ENCODE data around the gene YY1AP1. TPM values are rescaled to one million over a fixed set of nuclear protein-coding genes. Genes with fewer than 3 reads are reported as not detected.

YY1AP1 gene
- total and polyA plus RNA-seq, 10 of the 15 experiments (the other 5 are each of a cell fraction or from before 2014, with no cell fraction given): 13.2 to 118 (median 40.5) TPM

GRCh38 chr1:155671750-155672149 is 16.8 kb downstream of the YY1AP1 start:
- SMC1A ChIA-PET (ENCODE audit: uncharacterized antibody, unreplicated experiment): interaction anchor here (1.0 to 1.4 kb wide), 2 partner anchors 9 to 13 kb away, joined by 3 to 4 read pairs; no protein-coding TSS in a partner anchor
- no peaks in the 10 kb centered on the region for H3K27me3 ChIP-seq (replicated peaks in 1 of 2; ENCODE audit: control insufficient read depth in 2 of 2, insufficient read depth in 2 of 2, low read length in 1 of 2)
- intact Hi-C loops (cut with micrococcal nuclease; ENCODE audit: unreplicated experiment) (no loop called here), in situ Hi-C loops (cut with MboI) (no loop called here)
- CTCF ChIA-PET: no interaction called here
- no peaks in the 10 kb centered on the region for H3K9me3 ChIP-seq (replicated peaks; ENCODE audit: control insufficient read depth, insufficient read depth, low read length)
- H3K36me3 ChIP-seq (ENCODE audit: control insufficient read depth in 2 of 2, insufficient read depth in 2 of 2, low read length in 1 of 2): peaks cover 12 to 47% of the 10 kb centered on the region in 2 experiments
- BruUV-seq (replicated peaks): TSS peak; percentile 25
- no peak for DNase-seq (ENCODE audit: low read depth, low spot score)
- no peak overlapping the region for H3K9ac ChIP-seq (ENCODE audit: control insufficient read depth, insufficient read depth, low read length)
- H3K27ac ChIP-seq (ENCODE audit: control insufficient read depth, insufficient read depth): no peak overlapping the region
- peaks cover 3% of the 10 kb centered on the region; the same call in 1 of the 2 replicates for H4K20me1 ChIP-seq (ENCODE audit: control insufficient read depth, insufficient read depth)
- no peak overlapping the region for H3K4me2 ChIP-seq (ENCODE audit: control insufficient read depth, insufficient read depth)
- no peaks in the 10 kb centered on the region for H3K79me2 ChIP-seq (ENCODE audit: control insufficient read depth, insufficient read depth, low read length)
- 94% methylated on average over 4 of the region's 4 CpGs for WGBS (ENCODE audit: insufficient coverage, insufficient replicate concordance, low lambda C conversion rate, missing lambda C conversion rate)
- no peak overlapping the region for H3K4me3 ChIP-seq
- RAD21 ChIA-PET (ENCODE audit: unreplicated experiment): no interaction called here
- ATAC-seq: no peak
- no peak for FAIRE-seq
- POLR2A ChIA-PET: interaction anchor here (0.7 kb wide), 1 partner anchor 310 kb away, joined by 4 read pairs; no protein-coding TSS in a partner anchor
- no peaks in the 10 kb centered on the region for H3K4me1 ChIP-seq (ENCODE audit: control insufficient read depth, insufficient read depth, low read length)
- H2AFZ ChIP-seq (ENCODE audit: control insufficient read depth, low read depth, low read length): no peak overlapping the region
- TF ChIP-seq SPI1 (IDR thresholded peaks at IDR 0.05; ENCODE audit: borderline replicate concordance, insufficient read depth, low read depth, low read length): no peak
- no peak for TF ChIP-seq E2F4 (IDR thresholded peaks at IDR 0.05; ENCODE audit: low read depth, low read length)
- TF ChIP-seq ZNF274 (IDR thresholded peaks at IDR 0.05; ENCODE audit: insufficient read depth, insufficient read length): no peak
- no peak for TF ChIP-seq FOXM1 (IDR thresholded peaks at IDR 0.05; ENCODE audit: low read depth, low read length)
- no peak for TF ChIP-seq SREBF2 (IDR thresholded peaks at IDR 0.05; ENCODE audit: low read length)
- no peak for TF ChIP-seq PAX5 (IDR thresholded peaks at IDR 0.05; ENCODE audit: borderline replicate concordance, low read depth, low read length)
- no peak for TF ChIP-seq POLR2AphosphoS5 (IDR thresholded peaks at IDR 0.05; ENCODE audit: low read length)
- TF ChIP-seq ZBTB4 (CRISPR knock-in tag; IDR thresholded peaks at IDR 0.05): no peak
- no peak for TF ChIP-seq CEBPZ (IDR thresholded peaks at IDR 0.05; ENCODE audit: low read depth, low read length)
- no peak for TF ChIP-seq NFYA (IDR thresholded peaks at IDR 0.05; ENCODE audit: borderline replicate concordance, low read depth, low read length)
- TF ChIP-seq HSF1 (IDR thresholded peaks at IDR 0.05; ENCODE audit: low read depth, low read length): no peak
- TF ChIP-seq PML (IDR thresholded peaks at IDR 0.05; ENCODE audit: low read length): no peak
- no peak for TF ChIP-seq MEF2B (IDR thresholded peaks at IDR 0.05; ENCODE audit: partially characterized antibody, poor library complexity, severe bottlenecking)
- no peak for TF ChIP-seq ASH2L (IDR thresholded peaks at IDR 0.05; ENCODE audit: borderline replicate concordance, low read depth)
- TF ChIP-seq KDM1A (IDR thresholded peaks at IDR 0.05; ENCODE audit: borderline replicate concordance): no peak
